K562 (cell line): Measurements from ENCODE around the gene CBX8. TPM values are rescaled to one million over a fixed set of nuclear protein-coding genes. Genes with fewer than 3 reads are reported as not detected.
A peak's percentile ranks its signal among the peaks of the same experiment; 100 is the strongest.

ENCODE experiments used
- CREBBP ChIP-seq: IDR thresholded peaks from one replicate; pipeline ENCODE4 v1.6.1; 2012; ENCODE audit warnings: low read depth, mild to moderate bottlenecking, control low read depth, inconsistent platforms, low read length
- CSDE1 ChIP-seq, 2 experiments: fragments of 450-650 bp; IDR thresholded peaks; 2 replicates each; pipeline ENCODE4 v1.6.1; 2016; ENCODE audit warnings: mild to moderate bottlenecking in 1 of 2
- E4F1 ChIP-seq: fragments of 250-450 bp; sonication (Bioruptor Pico); IDR thresholded peaks from 2 replicates; pipeline ENCODE4 v1.5.0; 2021; ENCODE audit warnings: mild to moderate bottlenecking, borderline replicate concordance
- ELF2 ChIP-seq: fragments of 250-450 bp; sonication (Bioruptor Pico); IDR thresholded peaks from 2 replicates; pipeline ENCODE4 v1.5.0; 2021; ENCODE audit warnings: mild to moderate bottlenecking
- ELK3 ChIP-seq: fragments of 450-650 bp; formaldehyde crosslinking; IDR thresholded peaks from 2 replicates; pipeline ENCODE4 v1.4.0; 2020; ENCODE audit warnings: mild to moderate bottlenecking
- FUS ChIP-seq: fragments of 200-400 bp; formaldehyde crosslinking; optimal IDR thresholded peaks from 2 replicates; pipeline ENCODE3; 2017; ENCODE audit warnings: low read depth, low read length
- IRF2 ChIP-seq: sonication (generic); formaldehyde crosslinking; IDR thresholded peaks from 2 replicates; pipeline ENCODE4 v1.8.1; 2022; ENCODE audit warnings: mild to moderate bottlenecking, missing genetic modification reagents
- NBN ChIP-seq: fragments of 450-650 bp; IDR thresholded peaks from 2 replicates; pipeline ENCODE4 v1.6.1; 2016; ENCODE audit warnings: low read depth, mild to moderate bottlenecking
- PTTG1 ChIP-seq: fragments of 450-650 bp; IDR thresholded peaks from 2 replicates; pipeline ENCODE4 v1.6.1; 2016; ENCODE audit warnings: low read depth, mild to moderate bottlenecking, missing genetic modification characterization, missing compliant biosample characterization
- RBM34 ChIP-seq: fragments of 200-400 bp; formaldehyde crosslinking; IDR thresholded peaks from 2 replicates; pipeline ENCODE4 v1.6.1; 2018; ENCODE audit warnings: low read length, borderline replicate concordance; ENCODE audit not compliant: insufficient read depth
- SPI1 ChIP-seq: IDR thresholded peaks from 2 replicates; pipeline ENCODE4 v1.6.1; 2011; ENCODE audit warnings: low read depth, low read length, control low read depth, borderline replicate concordance
- TAF9B ChIP-seq: fragments of 450-650 bp; IDR thresholded peaks from 2 replicates; pipeline ENCODE4 v1.6.1; 2018; ENCODE audit warnings: mild to moderate bottlenecking; ENCODE audit not compliant: partially characterized antibody
- ZFP36 ChIP-seq: fragments of 150-350 bp; IDR thresholded peaks from 2 replicates; pipeline ENCODE4 v1.6.1; 2018; ENCODE audit warnings: low read length, low read depth; ENCODE audit not compliant: partially characterized antibody
- ZNF41 ChIP-seq: fragments of 250-450 bp; sonication (Bioruptor Pico); conservative IDR thresholded peaks from 2 replicates; pipeline ENCODE4 v1.4.0; 2020; ENCODE audit warnings: mild to moderate bottlenecking
- ZNF695 ChIP-seq: fragments of 450-650 bp; formaldehyde crosslinking; IDR thresholded peaks from 2 replicates; pipeline ENCODE4 v1.4.0; 2020; ENCODE audit warnings: mild to moderate bottlenecking, moderate library complexity
- polyA plus RNA-seq, 8 experiments: library from polyadenylated mRNA; depleted of rRNA in 4 of 8; stranded (reverse) in 5 of 8; unstranded in 3 of 8; fragments of >200 nt; fragmentation: Nextera tagmentation in 2 of 8; fragmentation: Illumina TruSeq in 1 of 8; extraction: Ambion mirVana in 2 of 8; extraction: Trizol in 1 of 8; gene quantifications; 2 replicates each; pipeline versions ENCODE4 v1.2.1 to v1.2.3, GENCODE V29; 2011 to 2014; ENCODE audit warnings: inconsistent platforms in 1 of 8, missing spikeins in 1 of 8
- total RNA-seq, 7 experiments: library from RNA; depleted of rRNA in 6 of 7; stranded (reverse); fragments of >200 nt in 6 of 7; fragmentation: Illumina TruSeq in 2 of 7; extraction: Trizol in 2 of 7; gene quantifications; 2 replicates each; pipeline versions ENCODE4 v1.2.1 to v1.2.3, GENCODE V29; 2011 to 2021; ENCODE audit warnings: low replicate concordance in 1 of 7
- TF ChIP-seq, protein P1 (sequence below): fragments of 450-650 bp; formaldehyde crosslinking; IDR thresholded peaks from 2 replicates; pipeline ENCODE4 v1.4.0; 2022; ENCODE audit warnings: mild to moderate bottlenecking, moderate library complexity
- TF ChIP-seq, protein P2 (sequence below): IDR thresholded peaks from 2 replicates; pipeline ENCODE4 v1.6.1; 2012; ENCODE audit warnings: low read depth, low read length, improper control_type of control experiment, borderline replicate concordance

CBX8 gene
- total and polyA plus RNA-seq, 9 of the 15 experiments (the other 6 are each of a cell fraction or from before 2014, with no cell fraction given) = 0.08 to 11.9 (median 2.6) TPM

DNA sequence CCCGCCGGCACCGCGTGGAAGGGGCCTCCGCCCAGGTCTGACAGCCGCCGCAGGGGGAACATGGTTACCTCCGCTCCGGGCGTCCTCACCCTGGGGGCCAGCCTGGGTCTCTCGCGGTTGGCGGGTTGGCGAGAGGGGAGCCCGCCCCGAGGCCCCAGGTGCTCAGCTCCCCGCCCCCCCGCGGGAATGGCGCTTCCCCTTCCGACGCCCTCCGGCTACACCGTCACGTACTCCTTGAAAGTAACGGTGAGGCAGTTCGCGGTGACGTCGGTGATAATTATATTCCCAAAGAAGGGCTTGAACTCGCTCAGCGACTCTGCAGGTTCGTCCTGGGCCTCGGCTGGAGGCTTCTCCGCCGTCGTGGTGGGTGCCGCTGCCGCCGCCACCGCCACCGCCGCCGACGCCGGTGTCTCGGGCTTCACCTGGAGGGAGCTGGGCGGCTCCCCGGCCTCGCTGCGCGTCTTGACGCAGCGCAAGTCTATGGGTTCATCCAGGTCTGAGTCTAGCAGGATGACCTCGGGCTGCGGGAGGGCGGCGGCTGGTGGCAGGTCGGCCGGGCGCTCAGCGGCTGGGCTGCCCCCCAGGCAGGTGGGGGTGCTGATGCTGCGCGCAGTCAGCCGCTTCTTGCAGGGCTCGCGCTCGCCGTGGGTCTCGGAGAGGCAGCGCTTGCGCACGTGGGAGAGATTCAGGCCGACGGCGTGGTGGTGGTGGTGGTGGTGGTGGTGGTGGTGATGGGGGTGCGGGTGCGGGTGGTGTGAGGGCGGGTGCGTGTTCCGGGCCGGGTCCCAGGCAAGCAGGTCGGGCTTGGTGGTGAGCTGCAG is 37.1 kb upstream of the CBX8 start (continued):
- TF ChIP-seq E4F1 (no peak), ZNF695 (CRISPR knock-in tag) (no peak), PTTG1 (tag) (no peak), CSDE1 (IDR thresholded peaks at IDR 0.05) (no peak), FUS (no peak), ELF2 (CRISPR knock-in tag) (no peak), ZFP36 (no peak), TAF9B (no peak), NBN (no peak), ELK3 (CRISPR knock-in tag) (no peak), RBM34 (no peak), IRF2 (CRISPR knock-in tag) (no peak), CREBBP (no peak), ZNF41 (no peak), SPI1 (peak; percentile 27; the same call in 1 of the 2 replicates)
- TF ChIP-seq, protein P1, sequence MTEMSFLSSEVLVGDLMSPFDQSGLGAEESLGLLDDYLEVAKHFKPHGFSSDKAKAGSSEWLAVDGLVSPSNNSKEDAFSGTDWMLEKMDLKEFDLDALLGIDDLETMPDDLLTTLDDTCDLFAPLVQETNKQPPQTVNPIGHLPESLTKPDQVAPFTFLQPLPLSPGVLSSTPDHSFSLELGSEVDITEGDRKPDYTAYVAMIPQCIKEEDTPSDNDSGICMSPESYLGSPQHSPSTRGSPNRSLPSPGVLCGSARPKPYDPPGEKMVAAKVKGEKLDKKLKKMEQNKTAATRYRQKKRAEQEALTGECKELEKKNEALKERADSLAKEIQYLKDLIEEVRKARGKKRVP = no peak
- TF ChIP-seq, protein P2, sequence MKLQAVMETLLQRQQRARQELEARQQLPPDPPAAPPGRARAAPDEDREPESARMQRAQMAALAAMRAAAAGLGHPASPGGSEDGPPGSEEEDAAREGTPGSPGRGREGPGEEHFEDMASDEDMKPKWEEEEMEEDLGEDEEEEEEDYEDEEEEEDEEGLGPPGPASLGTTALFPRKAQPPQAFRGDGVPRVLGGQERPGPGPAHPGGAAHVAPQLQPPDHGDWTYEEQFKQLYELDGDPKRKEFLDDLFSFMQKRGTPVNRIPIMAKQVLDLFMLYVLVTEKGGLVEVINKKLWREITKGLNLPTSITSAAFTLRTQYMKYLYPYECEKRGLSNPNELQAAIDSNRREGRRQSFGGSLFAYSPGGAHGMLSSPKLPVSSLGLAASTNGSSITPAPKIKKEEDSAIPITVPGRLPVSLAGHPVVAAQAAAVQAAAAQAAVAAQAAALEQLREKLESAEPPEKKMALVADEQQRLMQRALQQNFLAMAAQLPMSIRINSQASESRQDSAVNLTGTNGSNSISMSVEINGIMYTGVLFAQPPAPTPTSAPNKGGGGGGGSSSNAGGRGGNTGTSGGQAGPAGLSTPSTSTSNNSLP = no peak
